Activated naive CD4-positive, alpha-beta T cell treated with anti-CD3 and anti-CD28 coated beads, Interleukin-2, amount 50 U/mL, for 16 hours (primary cell): Measurements from ENCODE around the gene ELL.

ENCODE experiments used
- DNase-seq: peaks from one replicate; pipeline ENCODE4 v3.0.0-alpha.2; 2020

Gene ELL

DNA sequence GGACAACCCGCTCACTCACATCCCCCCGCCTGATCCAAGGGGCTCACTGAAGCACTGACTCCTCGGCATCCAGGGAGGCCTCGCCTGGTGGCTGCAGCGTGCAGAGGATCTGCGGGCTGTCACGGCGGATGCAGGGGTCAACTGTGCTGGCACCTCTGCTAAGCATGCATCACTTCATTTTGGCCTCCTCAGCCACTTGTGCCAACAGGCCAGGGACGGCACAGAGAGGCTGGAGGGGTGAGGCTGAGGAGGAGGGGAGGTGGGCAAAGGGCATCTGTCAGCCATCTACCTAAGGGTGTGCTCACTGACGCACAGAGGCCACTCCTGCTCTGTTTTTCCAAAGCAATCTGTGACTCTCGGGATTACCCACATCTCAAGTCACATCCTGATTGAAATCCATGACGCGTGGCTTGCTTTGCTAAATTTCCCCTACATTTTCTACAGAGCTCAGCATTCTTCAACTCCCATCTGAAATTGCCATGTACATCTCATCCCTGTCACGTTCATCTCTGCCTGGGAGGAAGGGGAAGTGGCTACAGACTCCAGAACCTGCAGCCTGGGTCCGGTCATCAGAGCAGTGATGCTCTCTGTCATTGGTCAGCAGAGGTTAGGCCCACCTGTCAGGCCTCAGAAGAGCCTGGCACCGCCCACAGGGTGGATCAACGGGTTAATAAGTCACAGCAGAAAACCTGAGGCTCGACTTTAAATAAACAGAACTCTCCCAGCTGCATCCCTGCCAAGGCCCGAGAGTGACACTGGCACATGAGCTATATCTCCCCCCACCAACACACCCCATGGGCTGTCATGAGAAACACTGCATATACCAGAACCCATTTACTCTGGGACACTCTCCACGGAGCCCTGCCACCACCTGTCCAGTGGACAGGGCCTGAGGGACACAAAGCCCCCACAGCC lies 17.6 kb downstream of the ELL start:
- no peak for DNase-seq

DNA sequence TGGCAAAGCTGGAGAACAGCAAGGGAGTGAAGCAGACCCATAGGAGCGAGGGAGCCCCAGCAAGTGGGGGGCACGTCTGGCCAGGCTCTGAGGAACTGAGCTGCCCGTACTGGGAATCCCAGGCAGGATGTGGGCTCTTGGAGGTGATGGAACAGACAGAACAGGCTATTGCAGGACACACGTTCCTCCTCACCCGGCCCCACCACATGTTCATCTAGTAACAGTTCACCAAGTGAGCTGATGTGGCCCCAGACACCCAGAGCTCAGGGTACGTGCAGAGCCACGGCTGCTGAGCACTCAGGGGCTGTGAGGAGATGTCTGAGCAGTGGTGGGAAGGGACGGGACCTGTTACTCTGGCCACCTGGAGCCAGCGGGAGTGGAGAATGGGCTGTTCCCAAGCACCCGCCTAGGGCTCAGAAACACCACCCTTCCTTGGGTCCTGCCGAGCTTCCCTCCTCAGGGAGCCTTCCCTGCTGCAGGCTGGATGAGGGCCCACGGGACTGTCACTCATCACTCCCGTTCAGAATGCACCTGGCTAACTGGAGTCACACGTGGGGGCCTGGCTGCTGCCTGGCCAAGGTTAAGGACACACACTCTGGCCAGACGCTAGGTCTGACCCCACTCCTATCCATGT lies 18.4 kb downstream of the ELL start:
- no peak for DNase-seq

DNA sequence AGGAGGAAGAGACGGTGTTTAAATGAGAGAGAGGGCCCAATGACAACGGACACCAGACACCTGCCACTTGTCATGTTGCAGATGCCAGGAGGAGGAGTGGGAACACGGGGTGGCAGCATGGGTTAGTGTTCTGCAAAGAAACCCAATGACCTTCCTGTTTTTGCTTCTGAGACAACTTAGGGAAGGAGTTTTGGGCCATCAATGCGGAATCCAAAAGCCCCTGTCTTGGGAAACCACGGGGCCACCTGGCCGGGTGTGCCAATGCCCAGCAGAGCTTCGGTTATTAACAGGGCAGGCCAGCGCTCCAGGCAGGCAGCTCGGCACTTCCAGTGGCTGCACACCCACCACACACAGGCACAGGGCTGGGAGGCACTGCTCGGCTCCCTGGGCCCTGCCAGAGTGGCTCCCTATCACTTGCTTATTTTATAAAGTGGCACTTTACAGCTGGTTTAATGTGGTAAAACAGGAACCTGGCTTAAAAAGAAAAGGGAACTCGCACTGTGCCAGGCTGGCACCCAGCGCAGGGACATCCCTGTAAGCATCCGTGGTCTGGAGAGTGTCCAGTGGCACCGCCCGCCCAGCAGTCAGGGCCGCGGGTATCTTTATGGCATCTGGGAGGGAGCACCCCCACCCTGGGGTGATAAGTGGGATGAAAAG lies 19.1 kb downstream of the ELL start:
- DNase-seq, result no peak

DNA sequence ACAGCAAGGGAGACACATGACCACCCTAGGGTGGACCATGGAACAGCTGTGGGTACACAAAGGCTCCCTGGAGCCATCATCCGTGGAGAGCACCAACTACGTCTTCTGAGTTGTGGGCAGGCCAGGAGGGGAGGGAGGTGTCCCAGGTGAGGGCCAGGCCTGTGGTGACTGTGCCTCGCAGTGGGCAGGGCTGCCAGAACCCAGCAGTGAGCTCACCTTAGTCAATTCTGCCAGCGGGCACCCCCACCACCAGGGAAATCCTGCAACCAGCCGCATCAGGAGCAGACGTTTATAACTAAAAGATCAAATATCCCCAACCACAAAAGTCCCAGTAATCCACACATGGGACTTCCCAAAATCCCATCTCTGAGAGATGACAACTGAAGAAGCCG lies 19.6 kb downstream of the ELL start:
- no peak for DNase-seq

DNA sequence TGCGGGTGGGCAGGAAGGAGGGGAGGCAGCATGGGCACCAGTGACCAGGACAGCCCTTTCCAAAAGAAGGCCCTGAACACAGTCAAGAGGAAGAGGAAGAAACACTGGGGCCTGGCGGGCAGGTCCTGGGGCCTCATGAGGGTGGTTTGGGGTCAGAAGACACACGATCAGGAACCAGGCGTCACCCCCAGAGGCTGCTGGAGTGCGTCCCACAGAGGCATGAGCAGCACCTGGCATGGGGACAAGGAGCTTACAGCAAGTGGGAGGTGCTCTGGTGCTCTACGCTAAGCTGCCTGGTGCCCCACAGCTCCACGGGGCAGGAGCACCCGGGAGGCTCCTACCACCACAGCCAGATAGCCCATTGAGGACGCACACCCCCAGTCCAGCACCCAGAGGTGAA lies 20.0 kb downstream of the ELL start:
- DNase-seq, result no peak

DNA sequence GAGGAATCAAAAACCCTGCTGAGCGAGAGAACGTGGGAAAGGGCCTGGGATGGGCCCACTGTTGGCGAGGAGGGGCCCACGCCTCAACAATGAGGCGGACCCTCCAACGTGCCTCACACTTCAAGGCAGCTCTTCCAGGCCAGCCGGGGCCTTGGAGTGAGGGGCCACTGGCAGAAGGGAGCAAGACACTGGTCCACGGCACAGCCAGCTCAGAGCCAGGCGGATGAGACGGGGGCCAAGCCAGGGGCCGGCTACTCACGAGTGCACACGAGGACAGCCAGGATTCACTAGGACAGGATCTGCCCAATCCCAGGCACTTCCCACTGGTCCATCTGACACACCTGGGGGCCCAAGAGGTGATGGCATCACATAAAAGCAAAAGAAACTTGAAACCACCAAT lies 20.5 kb downstream of the ELL start:
- DNase-seq, result no peak

DNA sequence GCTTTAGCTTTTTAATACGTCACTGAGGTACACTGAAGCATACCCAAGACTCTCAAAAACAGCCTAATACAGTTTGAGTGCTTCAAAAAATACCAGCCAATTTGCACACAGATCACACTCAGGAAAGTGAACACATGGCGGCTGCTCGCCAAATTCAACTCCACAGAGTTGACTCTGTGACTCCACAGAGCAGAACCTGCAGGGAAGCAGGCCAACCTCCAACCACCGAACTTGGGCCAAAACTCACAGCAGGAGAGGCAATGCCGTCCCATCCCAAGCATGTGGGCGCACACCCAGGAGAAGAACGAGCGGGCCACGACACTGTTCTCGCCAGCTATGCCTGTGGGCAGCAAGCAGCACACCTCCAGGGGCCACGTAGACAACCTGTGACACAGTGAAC lies 21.1 kb downstream of the ELL start:
- DNase-seq, result no peak

DNA sequence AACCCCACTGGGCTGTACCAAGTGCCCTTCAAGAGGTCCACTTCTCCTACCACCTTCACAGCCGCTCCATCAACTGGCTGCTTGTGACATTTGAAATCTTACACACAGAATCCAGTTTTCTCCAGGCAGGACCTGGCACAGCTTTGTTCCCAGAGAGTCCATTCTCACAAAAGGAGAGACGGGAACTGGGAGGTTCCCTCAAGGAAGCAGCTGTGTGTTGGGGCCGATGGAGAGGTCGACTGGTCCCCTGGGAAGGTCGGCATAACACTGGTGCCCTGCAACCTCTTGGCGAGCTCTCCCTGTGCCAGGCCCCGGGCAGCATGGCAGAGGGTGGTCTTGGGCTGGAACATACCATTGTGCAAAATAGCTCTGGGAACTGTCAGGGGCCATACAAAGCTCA lies 21.5 kb downstream of the ELL start:
- no peak for DNase-seq

DNA sequence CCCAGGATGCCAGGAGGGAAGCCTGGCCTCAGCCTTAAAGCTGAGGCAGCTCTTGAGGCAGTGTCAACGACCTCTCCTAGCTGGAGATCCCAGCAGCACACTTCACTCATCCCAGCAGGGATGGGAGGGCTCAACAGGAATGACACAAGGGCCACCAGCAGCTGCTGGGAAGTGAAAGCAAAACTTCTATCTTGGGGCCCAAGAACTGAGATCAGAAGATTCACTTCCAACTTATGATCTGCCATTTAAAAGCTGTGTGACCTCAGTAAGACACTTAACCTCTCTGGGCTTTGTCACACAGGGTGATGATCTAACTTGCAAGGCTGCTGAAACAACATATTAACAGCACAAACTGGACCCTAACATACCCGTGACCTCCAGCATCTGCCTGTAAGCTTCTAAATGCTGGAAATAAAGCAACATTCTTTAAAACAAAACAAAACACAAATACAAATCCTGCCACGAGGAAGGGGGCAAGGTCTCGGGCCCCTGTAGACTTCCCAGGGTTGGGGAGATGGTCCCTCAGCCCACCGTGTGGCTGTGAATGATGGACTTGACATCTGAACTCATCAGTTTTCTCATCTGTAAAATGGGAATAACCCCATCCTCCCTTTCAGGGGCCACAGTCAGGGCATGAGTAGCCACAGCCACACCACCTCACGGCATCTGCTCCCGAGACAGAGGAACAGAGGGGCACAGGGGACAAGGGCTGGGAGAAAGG lies 22.7 kb downstream of the ELL start:
- DNase-seq, result no peak

DNA sequence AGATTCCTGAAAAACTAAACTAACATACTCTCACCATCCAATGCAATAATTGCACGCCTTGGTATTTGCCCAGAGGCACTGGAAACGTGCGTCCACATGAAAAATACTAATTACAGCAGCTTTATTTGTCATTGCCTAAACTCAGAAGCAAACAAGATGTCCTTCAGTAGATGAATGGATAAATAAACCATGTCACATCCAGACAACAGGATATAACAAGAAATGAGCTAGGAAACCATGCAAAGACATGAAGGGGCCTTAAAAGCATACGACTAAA lies 25.0 kb downstream of the ELL start:
- no peak for DNase-seq

DNA sequence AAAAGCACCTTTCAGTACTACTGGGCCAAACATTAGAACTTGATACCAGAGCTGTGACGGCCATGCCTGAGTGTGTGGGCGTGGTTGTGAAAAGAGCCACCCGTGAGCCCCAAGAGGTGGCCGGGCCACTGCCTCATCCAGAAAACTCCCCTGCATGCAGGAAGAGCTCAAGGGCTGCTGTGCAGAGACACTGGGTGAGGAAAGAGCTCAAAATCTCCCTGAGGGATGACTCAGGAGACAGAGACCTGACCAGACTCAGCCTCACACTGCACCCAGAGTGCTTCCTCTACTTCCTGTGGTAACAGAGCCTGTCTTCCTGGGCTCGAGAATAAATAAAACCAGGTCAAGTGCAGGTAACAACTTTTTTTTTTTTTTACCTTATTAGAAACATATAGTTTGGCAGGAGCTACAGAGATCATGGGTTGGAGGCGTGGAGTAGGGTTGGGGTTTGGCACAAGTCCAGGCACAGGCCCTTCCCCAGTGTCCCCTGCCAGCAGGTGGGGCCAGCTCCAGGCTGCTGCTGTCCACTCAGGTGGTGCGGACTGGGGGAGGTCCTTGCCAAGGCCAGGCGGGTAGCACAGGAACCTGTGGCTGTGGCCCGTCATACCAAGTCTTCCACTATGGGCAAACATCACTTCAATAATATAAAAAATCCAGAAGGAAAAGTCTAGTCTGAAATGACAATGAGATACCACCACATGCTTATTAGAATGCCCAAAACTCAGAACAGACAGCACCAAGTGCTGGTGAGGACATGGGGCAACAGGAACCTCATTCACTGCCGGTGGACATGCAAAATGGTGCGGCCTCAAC lies 25.5 kb downstream of the ELL start:
- DNase-seq, result peak; percentile 28

DNA sequence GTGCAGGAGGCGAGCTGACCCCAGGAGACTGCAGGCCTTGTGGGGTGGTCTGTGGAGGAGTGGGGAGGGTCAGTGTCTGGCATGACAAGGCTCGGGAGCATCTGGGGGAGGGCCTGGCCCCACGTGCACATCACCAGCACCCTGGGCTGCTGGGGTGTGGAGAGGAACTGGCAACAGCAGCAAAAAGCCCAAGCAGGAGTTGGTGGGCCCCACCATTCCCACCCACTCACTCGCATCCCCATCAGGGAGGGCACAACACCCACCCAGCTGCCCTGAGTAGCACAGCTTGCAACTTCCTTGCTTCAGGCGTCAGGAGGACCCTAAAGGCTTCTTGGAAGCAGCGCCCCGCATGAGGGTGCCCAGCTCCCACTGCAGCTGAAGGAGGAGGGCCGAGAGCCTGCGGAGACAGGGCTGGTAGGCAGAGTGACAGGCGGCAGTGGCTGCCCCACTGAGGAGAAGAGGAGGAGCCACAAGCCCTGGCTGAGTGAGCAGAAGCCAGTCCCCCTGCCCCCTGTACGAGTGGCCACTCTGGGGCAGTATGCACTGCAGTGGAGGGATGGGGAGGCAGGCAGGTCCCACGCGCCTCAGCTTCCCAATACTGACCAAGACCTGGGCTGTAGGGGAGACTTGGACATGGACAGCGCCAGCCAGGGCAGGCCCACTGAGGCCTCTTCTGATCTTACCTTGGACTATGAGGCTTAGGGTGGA lies 26.5 kb downstream of the ELL start:
- DNase-seq, result no peak

DNA sequence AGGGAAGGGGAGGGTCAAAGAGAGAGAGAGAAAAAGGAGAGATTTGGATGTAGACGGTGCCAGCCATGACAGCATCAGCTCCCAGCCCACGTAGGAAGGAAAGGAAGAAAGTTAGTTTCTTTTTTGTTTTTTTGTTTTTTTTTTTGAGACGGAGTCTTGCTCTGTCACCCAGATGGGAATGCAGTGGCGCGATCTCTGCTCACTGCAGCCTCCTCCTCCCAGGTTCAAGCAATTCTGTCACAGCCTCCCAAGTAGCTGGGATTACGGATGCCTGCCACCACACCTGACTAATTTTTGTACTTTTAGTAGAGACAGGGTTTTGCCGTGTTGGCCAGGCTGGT lies 27.6 kb downstream of the ELL start:
- no peak for DNase-seq

DNA sequence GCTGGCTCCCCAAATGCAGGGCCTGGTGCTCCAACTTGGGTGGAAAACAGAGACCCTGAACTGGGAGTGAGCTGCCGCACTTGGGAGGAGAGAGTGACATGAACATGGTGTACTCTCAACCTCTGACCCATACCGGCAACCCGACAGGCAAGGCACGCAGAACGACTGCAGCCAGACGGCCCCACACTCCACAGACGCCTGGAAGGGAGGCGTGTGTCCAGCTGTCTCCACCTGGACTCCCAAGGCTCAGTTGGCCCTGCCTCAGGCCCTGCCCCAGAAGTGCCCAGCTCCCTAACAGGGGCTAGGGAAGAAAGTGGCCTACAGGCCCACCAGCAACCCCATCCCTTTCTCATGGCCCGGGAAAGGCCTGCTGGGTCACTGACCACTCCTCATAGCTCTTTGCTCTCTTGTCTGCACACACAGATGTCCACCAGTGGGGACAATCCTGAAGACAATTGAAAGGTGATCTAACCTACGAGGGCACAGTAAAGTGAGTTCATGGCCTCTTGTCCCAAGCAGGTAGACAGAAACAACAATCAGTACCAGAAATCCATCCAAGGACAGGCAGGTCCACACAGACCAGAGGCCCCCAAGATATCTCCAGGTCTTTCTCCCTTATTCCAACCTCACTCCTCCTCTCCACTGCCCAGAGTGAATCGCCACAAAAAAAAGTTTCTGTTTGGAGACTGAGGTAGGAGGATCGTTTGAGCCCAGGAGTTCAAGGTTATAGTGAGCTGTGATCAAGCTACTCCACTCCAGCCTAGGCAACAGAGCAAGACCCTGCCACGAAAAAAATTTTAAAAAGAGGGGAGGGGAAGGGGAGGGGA lies 28.2 kb downstream of the ELL start:
- DNase-seq, result no peak

DNA sequence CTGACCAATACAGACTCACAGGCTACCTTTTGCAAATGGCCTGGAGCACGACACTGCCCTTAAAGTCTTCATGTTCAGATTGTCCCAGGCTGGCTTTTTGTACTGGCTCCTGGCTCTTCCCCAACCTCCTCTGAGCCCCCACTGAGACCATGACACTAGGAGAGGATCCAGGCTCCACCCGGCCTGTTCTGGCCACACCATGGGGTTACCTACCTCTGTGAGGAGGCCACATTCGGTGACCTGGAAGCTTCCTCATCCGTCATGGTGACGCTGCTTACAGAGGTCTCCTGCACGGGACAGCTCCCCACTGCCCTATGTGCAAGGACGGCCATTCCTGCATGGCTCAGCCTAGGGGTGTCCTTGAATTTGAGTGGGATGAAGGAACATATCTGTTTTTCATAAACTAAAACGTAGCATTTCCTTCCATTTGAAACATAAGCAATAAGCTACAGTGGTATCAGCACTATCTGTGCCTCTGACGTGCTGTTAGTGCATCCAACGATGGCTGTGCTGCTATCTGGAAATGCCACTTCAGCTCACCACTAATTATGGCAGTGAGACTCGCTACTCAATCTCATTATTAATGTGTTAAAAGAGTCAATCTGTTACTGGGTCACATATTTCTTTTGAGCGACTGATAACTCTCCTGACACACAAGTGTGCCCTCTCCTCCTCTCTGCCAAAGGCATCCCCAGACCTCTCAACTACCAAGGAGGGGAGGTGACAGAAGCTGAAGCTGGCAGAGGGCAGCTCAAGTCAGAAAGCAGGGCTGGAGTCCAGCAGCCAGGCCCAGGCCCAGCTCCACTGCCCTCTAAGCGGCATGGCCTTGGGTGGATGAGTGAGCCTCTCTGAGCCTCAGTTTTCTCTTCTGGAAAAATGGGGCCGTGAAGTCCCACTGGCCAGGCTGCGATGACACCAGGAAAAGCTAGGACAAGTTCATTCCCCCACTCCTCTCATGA lies 29.6 kb downstream of the ELL start:
- no peak for DNase-seq

DNA sequence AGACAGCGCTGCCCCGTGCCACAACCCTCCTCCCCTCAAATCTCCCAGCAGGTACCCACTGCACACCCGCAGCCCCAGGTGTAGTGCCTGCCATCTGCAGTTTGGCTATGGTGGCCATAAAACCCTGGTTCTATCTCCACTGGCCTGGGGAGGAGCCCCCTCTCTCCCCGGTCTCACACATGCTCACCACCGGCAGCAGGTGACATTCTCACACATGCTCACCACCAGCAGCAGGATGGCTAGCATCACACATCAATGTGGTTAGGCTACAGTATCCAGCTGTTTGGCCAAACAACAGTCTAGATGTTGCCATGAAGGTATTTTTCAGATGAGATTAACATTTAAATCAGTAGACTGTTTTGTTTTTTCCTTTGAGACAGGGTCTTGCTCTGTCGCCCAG lies 31.1 kb downstream of the ELL start:
- no peak for DNase-seq

DNA sequence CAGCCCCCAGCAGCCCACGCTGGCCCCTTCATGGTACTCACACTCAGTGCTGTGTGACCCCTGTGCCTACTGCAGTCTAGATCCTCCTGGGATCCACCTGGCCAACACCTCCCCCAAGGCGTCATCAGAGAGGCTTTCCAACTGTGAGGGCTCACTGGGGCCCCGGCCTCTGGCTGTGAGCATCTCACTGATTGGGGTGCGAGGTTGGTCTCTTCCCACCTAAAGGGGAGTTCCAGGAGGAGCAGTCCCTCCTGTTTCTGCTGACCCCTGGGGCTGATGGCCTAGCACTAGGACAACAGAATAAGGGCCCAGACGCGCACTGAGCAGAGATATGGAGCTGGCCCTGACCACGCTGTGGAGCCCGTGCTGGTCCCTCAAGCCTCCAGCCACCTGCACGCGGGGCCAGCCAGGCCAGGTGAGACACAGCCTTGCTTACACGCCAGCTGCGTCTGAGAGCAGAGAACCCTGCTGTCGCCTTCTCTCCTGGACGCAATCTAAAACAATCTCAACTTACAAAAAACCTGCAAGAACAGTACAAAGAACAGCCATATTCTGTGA lies 32.2 kb downstream of the ELL start:
- no peak for DNase-seq

DNA sequence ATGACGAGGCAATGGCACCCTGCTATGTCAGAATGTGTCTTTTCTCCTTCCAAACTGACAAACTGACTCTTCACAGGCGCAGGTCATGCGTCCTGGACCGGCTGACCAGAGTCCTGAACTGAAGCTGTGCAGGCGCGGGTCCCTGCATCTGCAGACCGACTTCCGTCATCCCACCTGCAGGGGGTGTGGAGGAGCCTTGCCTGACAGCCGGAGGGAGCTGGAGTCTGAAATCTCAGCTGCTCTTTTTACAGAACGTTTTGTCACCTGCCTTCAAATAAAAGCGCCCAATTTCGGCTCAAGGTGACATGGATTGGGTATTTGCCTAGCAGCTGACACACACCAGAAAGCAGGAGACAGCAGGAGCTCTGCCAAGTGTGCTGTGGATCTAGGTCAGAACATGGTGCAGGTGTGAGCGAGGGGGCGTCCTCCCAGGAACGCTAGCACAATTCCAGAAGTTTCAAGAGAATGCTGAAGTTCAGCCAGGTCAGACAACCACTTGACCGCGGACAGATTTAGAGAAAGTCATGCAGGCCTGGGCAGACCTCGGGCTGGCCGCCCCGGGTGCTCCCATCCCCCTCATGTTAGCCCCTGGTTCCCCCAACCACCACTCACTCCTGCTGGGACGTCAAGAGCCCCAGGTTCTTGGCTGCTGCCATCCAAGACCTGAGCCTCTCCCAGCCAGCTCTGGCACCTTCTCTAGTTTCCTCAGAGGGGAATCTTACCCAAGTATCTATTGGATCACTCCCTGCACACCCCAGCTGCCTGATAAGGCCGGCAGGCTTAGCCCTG lies 32.8 kb downstream of the ELL start:
- DNase-seq, result no peak

DNA sequence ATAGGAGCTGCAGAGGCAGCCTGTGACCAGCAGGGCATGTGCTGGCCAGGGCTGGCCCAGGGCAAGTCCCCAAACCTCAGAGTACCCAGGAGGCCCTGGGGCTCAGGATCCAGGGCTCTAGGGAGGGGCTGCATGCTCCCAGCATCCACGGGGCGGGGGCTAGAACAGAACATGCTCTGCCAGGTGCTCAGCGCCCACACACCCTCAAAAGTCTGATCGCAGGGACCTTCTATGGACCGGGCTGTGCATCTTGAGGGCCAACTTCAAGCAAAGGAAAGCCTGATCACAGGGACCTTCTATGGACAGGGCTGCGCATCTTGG lies 33.5 kb downstream of the ELL start:
- DNase-seq, result no peak
